Measurements from ENCODE around the gene ECM2.

- TF ChIP-seq CTCF (IDR thresholded peaks at IDR 0.05; ENCODE audit: borderline replicate concordance, extremely low read depth, low read length, poor library complexity, severe bottlenecking) (no peak), EZH2 (IDR thresholded peaks at IDR 0.05; ENCODE audit: borderline replicate concordance, low read depth, low read length, severe bottlenecking) (no peak)
Observed at GRCh38 chr9:92503156-92503555, 32.6 kb downstream of the ECM2 start.
